Liver (tissue), 9 donors: ENCODE data around the gene CELF4. TPM values are rescaled to one million over a fixed set of nuclear protein-coding genes. Genes with fewer than 3 reads are reported as not detected.

Source experiments
- DNase-seq: peaks from one replicate; pipeline ENCODE4 v3.0.0-alpha.2; 2017; ENCODE audit warnings: low spot score
- H3K27ac ChIP-seq, 2 donors: one replicate each; pipeline ENCODE4 v1.7.0; 2013; ENCODE audit warnings: inconsistent platforms in 2 of 2, low read length in 2 of 2, control low read depth in 1 of 2, low read depth in 1 of 2, mild to moderate bottlenecking in 1 of 2
- H3K27me3 ChIP-seq, 4 donors: one replicate each; pipeline versions ENCODE4 v1.6.1 to v1.7.0; 2013; ENCODE audit warnings: low read length in 3 of 4, inconsistent platforms in 1 of 4, mild to moderate bottlenecking in 1 of 4, moderate library complexity in 1 of 4; ENCODE audit not compliant: control insufficient read depth in 4 of 4, insufficient read depth in 4 of 4
- H3K36me3 ChIP-seq, 4 donors: one replicate each; pipeline versions ENCODE4 v1.6.1 to v1.7.0; 2013; ENCODE audit warnings: low read length in 3 of 4, mild to moderate bottlenecking in 3 of 4, low read depth in 1 of 4, moderate library complexity in 1 of 4; ENCODE audit not compliant: control insufficient read depth in 4 of 4, insufficient read depth in 3 of 4
- H3K4me1 ChIP-seq, 4 donors: one replicate each; pipeline versions ENCODE4 v1.6.1 to v1.7.0; 2013; ENCODE audit warnings: low read length in 3 of 4, mild to moderate bottlenecking in 3 of 4, moderate library complexity in 1 of 4; ENCODE audit not compliant: control insufficient read depth in 4 of 4, insufficient read depth in 4 of 4
- H3K4me3 ChIP-seq, 3 donors: one replicate each; pipeline versions ENCODE4 v1.6.1 to v1.7.0; 2013; ENCODE audit warnings: low read length in 3 of 3, control low read depth in 1 of 3, low read depth in 1 of 3, mild to moderate bottlenecking in 1 of 3
- H3K9ac ChIP-seq, 2 donors: one replicate each; pipeline ENCODE4 v1.7.0; 2013; ENCODE audit warnings: low read length in 2 of 2, mild to moderate bottlenecking in 2 of 2, moderate library complexity in 2 of 2, control low read depth in 1 of 2, low read depth in 1 of 2
- H3K9me3 ChIP-seq, 4 donors: one replicate each; pipeline versions ENCODE4 v1.6.1 to v1.7.0; 2013; ENCODE audit warnings: low read length in 3 of 4; ENCODE audit not compliant: control insufficient read depth in 4 of 4
- ATF3 ChIP-seq: IDR thresholded peaks from 2 replicates; pipeline ENCODE4 v1.6.1; 2016; ENCODE audit warnings: antibody characterized with exemption
- CTCF ChIP-seq: fragments of 150-350 bp; IDR thresholded peaks from 2 replicates; pipeline ENCODE4 v1.5.1; 2017; ENCODE audit warnings: improper control_type of control experiment, low read depth, low read length; ENCODE audit not compliant: missing input control
- EGR1 ChIP-seq, 2 donors: IDR thresholded peaks; 2 replicates each; pipeline ENCODE4 v1.6.1; 2016 to 2018; ENCODE audit warnings: antibody characterized with exemption in 2 of 2, low read depth in 2 of 2
- FOXA1 ChIP-seq: IDR thresholded peaks from 2 replicates; pipeline ENCODE4 v1.6.1; 2016; ENCODE audit warnings: antibody characterized with exemption
- FOXA2 ChIP-seq: IDR thresholded peaks from 2 replicates; pipeline ENCODE4 v1.6.1; 2016; ENCODE audit warnings: antibody characterized with exemption
- GABPA ChIP-seq, 2 donors: IDR thresholded peaks in 1 of 2; conservative IDR thresholded peaks in 1 of 2; 2 replicates each; pipeline ENCODE4 v1.6.1; 2016; ENCODE audit warnings: antibody characterized with exemption in 2 of 2, mild to moderate bottlenecking in 1 of 2, moderate library complexity in 1 of 2
- HNF4A ChIP-seq, 2 donors: conservative IDR thresholded peaks; 2 replicates each; pipeline ENCODE4 v1.6.1; 2016; ENCODE audit warnings: antibody characterized with exemption in 2 of 2, mild to moderate bottlenecking in 2 of 2
- HNF4G ChIP-seq: IDR thresholded peaks from 2 replicates; pipeline ENCODE4 v1.6.1; 2016; ENCODE audit warnings: antibody characterized with exemption
- MAX ChIP-seq: IDR thresholded peaks from 2 replicates; pipeline ENCODE4 v1.6.1; 2016; ENCODE audit warnings: antibody characterized with exemption
- NR2F2 ChIP-seq: IDR thresholded peaks from 2 replicates; pipeline ENCODE4 v1.6.1; 2016; ENCODE audit warnings: antibody characterized with exemption
- RAD21 ChIP-seq, 2 donors: IDR thresholded peaks; 2 replicates each; pipeline ENCODE4 v1.6.1; 2016; ENCODE audit warnings: antibody characterized with exemption in 2 of 2, mild to moderate bottlenecking in 2 of 2
- SP1 ChIP-seq: IDR thresholded peaks from 2 replicates; pipeline ENCODE4 v1.6.1; 2018; ENCODE audit warnings: antibody characterized with exemption, mild to moderate bottlenecking
- YY1 ChIP-seq: IDR thresholded peaks from 2 replicates; pipeline ENCODE4 v1.6.1; 2016; ENCODE audit warnings: antibody characterized with exemption, mild to moderate bottlenecking
- ZBTB33 ChIP-seq: IDR thresholded peaks from 2 replicates; pipeline ENCODE4 v1.6.1; 2016; ENCODE audit warnings: antibody characterized with exemption
- WGBS: extraction: QIAGEN DNeasy Blood & Tissue Kit; methylation state at CpG from one replicate; pipeline ENCODE4 v1.1.7; 2013; 5-methylcytosine and 5-hydroxymethylcytosine counted together
- polyA plus RNA-seq, 2 donors: library from polyadenylated mRNA; stranded (reverse) in 1 of 2; unstranded in 1 of 2; fragments of 200-250 nt in 1 of 2; fragments of >200 nt in 1 of 2; fragmentation: Nextera tagmentation in 1 of 2; extraction: Ambion mirVana in 1 of 2; gene quantifications; one replicate each; pipeline versions ENCODE4 v1.2.1 to v1.2.3, GENCODE V29; 2013 to 2015
- total RNA-seq, 2 donors: library from RNA; depleted of rRNA; stranded (reverse); fragments of >200 nt; gene quantifications; one replicate each; pipeline ENCODE4 v1.2.3, GENCODE V29; 2014
- TF ChIP-seq, protein P1 (sequence below): IDR thresholded peaks from 2 replicates; pipeline ENCODE4 v1.6.1; 2016; ENCODE audit warnings: antibody characterized with exemption, mild to moderate bottlenecking
- donor health status: healthy.
- donor health status: healthy.
- donor health status: healthy.
- donor health status: healthy.
- donor health status: healthy.

The CELF4 gene
- total and polyA plus RNA-seq, 4 donors: 0.08 to 0.28 (median 0.21) TPM; not detected in 1

GRCh38 chr18:37251679-37252078, 313.9 kb downstream of the CELF4 start (continued):
- no peak for TF ChIP-seq CTCF
- TF ChIP-seq EGR1 (IDR thresholded peaks at IDR 0.05; ENCODE audit: low read depth in 2 of 2): no peak
- TF ChIP-seq FOXA2: no peak

GRCh38 chr18:37249895-37250618, 315.5 kb downstream of the CELF4 start:
- TF ChIP-seq EGR1 (IDR thresholded peaks at IDR 0.05; ENCODE audit: low read depth in 2 of 2): no peak
- no peak for TF ChIP-seq ATF3
- no peak for TF ChIP-seq ZBTB33
- TF ChIP-seq HNF4G: no peak
- no peak for TF ChIP-seq GABPA (IDR thresholded peaks at IDR 0.05 in 1 of 2, conservative IDR thresholded peaks at IDR 0.05 in 1 of 2)
- TF ChIP-seq RAD21 (IDR thresholded peaks at IDR 0.05): no peak
- no peak for TF ChIP-seq MAX
- Histone ChIP-seq H3K9me3 (no peaks in the 10 kb centered on the region), H3K27ac (no peak overlapping the region), H3K27me3 (peaks cover 0 to 3% (median 1%) of the 10 kb centered on the region in 4 donors), H3K9ac (no peak overlapping the region), H3K4me3 (no peak overlapping the region), H3K36me3 (no peaks in the 10 kb centered on the region), H3K4me1 (peaks cover 0 to 5% (median 3%) of the 10 kb centered on the region in 4 donors)
- WGBS: 79% methylated on average over 6 of the region's 6 CpGs
- no peak for DNase-seq

DNA sequence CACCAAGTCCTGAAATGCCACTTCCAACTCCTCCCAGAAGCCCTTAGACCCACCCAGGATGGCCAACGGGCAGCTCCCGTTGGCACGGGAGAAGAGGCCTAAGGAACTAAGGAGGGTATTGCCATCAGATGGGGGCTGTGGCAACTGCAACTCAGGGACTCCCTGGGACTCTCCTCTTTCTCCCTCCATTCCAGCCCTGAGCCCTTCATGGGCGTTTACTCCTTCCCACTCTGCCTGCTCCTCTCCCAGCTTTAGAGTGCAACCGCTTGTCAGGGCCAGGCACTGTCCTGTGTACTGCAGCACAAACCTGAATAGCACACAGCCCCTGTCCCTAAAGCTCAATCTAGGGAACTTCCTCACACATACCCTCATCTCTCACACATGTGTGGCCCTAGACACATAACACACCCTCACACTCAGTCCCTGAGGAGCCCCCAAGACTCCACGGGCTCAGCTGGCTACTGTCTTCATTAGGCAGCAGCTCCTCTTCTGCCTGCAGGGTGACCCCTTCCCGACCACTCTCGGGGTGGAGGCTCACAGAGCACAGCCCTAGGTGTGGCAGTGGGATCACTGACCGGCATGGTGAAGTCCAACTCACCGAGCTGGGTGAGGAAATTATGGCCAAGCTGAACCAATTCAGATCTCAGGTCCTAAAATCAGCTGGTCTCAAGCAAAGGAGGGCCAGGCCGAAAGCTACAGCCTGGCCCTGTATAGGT, 316.3 kb downstream of the CELF4 start:
- TF ChIP-seq SP1: no peak
- no peak for TF ChIP-seq FOXA2
- TF ChIP-seq YY1: no peak
- TF ChIP-seq ZBTB33: no peak
- no peak for TF ChIP-seq NR2F2
- TF ChIP-seq EGR1 (IDR thresholded peaks at IDR 0.05; ENCODE audit: low read depth in 2 of 2): no peak
- no peak for TF ChIP-seq HNF4A (conservative IDR thresholded peaks at IDR 0.05)
- TF ChIP-seq, protein P1, sequence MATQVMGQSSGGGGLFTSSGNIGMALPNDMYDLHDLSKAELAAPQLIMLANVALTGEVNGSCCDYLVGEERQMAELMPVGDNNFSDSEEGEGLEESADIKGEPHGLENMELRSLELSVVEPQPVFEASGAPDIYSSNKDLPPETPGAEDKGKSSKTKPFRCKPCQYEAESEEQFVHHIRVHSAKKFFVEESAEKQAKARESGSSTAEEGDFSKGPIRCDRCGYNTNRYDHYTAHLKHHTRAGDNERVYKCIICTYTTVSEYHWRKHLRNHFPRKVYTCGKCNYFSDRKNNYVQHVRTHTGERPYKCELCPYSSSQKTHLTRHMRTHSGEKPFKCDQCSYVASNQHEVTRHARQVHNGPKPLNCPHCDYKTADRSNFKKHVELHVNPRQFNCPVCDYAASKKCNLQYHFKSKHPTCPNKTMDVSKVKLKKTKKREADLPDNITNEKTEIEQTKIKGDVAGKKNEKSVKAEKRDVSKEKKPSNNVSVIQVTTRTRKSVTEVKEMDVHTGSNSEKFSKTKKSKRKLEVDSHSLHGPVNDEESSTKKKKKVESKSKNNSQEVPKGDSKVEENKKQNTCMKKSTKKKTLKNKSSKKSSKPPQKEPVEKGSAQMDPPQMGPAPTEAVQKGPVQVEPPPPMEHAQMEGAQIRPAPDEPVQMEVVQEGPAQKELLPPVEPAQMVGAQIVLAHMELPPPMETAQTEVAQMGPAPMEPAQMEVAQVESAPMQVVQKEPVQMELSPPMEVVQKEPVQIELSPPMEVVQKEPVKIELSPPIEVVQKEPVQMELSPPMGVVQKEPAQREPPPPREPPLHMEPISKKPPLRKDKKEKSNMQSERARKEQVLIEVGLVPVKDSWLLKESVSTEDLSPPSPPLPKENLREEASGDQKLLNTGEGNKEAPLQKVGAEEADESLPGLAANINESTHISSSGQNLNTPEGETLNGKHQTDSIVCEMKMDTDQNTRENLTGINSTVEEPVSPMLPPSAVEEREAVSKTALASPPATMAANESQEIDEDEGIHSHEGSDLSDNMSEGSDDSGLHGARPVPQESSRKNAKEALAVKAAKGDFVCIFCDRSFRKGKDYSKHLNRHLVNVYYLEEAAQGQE: no peak
- no peak for TF ChIP-seq RAD21 (IDR thresholded peaks at IDR 0.05)
- no peak for TF ChIP-seq FOXA1
- TF ChIP-seq GABPA (IDR thresholded peaks at IDR 0.05 in 1 of 2, conservative IDR thresholded peaks at IDR 0.05 in 1 of 2): no peak
- Histone ChIP-seq H3K4me1 (peaks cover 0 to 2% (median under 1%) of the 10 kb centered on the region in 4 donors), H3K9ac (no peak overlapping the region), H3K27ac (no peak overlapping the region), H3K36me3 (no peaks in the 10 kb centered on the region), H3K27me3 (no peaks in the 10 kb centered on the region), H3K4me3 (no peak overlapping the region), H3K9me3 (no peaks in the 10 kb centered on the region)
- WGBS: 79% methylated on average over 11 of the region's 11 CpGs
- no peak for DNase-seq
